Measurements from ENCODE around the gene EGFR.

- TF ChIP-seq, protein P1, sequence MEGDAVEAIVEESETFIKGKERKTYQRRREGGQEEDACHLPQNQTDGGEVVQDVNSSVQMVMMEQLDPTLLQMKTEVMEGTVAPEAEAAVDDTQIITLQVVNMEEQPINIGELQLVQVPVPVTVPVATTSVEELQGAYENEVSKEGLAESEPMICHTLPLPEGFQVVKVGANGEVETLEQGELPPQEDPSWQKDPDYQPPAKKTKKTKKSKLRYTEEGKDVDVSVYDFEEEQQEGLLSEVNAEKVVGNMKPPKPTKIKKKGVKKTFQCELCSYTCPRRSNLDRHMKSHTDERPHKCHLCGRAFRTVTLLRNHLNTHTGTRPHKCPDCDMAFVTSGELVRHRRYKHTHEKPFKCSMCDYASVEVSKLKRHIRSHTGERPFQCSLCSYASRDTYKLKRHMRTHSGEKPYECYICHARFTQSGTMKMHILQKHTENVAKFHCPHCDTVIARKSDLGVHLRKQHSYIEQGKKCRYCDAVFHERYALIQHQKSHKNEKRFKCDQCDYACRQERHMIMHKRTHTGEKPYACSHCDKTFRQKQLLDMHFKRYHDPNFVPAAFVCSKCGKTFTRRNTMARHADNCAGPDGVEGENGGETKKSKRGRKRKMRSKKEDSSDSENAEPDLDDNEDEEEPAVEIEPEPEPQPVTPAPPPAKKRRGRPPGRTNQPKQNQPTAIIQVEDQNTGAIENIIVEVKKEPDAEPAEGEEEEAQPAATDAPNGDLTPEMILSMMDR (IDR thresholded peaks at IDR 0.05; ENCODE audit: low read length): no peak
- no peak for TF ChIP-seq EZH2 (IDR thresholded peaks at IDR 0.05; ENCODE audit: borderline replicate concordance, low read length)
These were observed 46.9 kb downstream of the EGFR start for GRCh38 chr7:55065511-55066229.

Data from OCI-LY1 (cell line).